Psoas muscle (tissue), 8 donors: Measurements from ENCODE around the gene CUEDC2. TPM values are rescaled to one million over a fixed set of nuclear protein-coding genes. Genes with fewer than 3 reads are reported as not detected.

Source experiments
- ATAC-seq, 4 donors: fragments of 200-7000 bp; cut with Tn5 transposase; one replicate each; pipeline ENCODE4 v1.9.1; 2020; ENCODE audit warnings: moderate library complexity in 3 of 4, mild to moderate bottlenecking in 2 of 4
- DNase-seq, 2 donors: peaks; one replicate each; pipeline ENCODE4 v3.0.0-alpha.2; 2020
- H3K27ac ChIP-seq: fragments of 200-600 bp; one replicate; pipeline ENCODE4 v1.8.0; 2022
- H3K27me3 ChIP-seq, 3 donors: fragments of 200-600 bp in 1 of 3; one replicate each; pipeline versions ENCODE4 v1.6.1 to v1.8.0; 2013 to 2022; ENCODE audit warnings: low read length in 2 of 3, mild to moderate bottlenecking in 2 of 3, moderate library complexity in 1 of 3; ENCODE audit not compliant: insufficient read depth in 3 of 3
- H3K36me3 ChIP-seq, 2 donors: fragments of 200-600 bp in 1 of 2; one replicate each; pipeline versions ENCODE4 v1.6.1 to v1.8.0; 2013 to 2022; ENCODE audit warnings: low read depth in 1 of 2, mild to moderate bottlenecking in 1 of 2, moderate library complexity in 1 of 2; ENCODE audit not compliant: insufficient read depth in 1 of 2
- H3K4me1 ChIP-seq: fragments of 200-600 bp; one replicate; pipeline ENCODE4 v1.8.0; 2022
- H3K4me3 ChIP-seq: fragments of 200-600 bp; one replicate; pipeline ENCODE4 v1.8.0; 2022; ENCODE audit warnings: mild to moderate bottlenecking
- H3K9me3 ChIP-seq: fragments of 200-600 bp; one replicate; pipeline ENCODE4 v1.8.0; 2022
- CTCF ChIP-seq: fragments of 200-600 bp; IDR thresholded peaks from one replicate; pipeline ENCODE4 v1.8.0; 2022; ENCODE audit warnings: antibody characterized with exemption
- WGBS, 3 donors: extraction: QIAGEN DNeasy Blood & Tissue Kit; methylation state at CpG; one replicate each; pipeline versions ENCODE4 v1.1.6 to v1.1.7; 2013; 5-methylcytosine and 5-hydroxymethylcytosine counted together
- intact Hi-C, 2 donors: fragments of 100-400 bp; cut with DNase I; formaldehyde crosslinking; loops; one replicate each; pipeline versions ENCODE4 v1.11.0 to v1.14.2; 2022
- polyA plus RNA-seq, 3 donors: library from polyadenylated mRNA; stranded (reverse); fragments of 200-250 nt; gene quantifications; one replicate each; pipeline ENCODE4 v1.2.3, GENCODE V29; 2013
- total RNA-seq, 4 donors: library from RNA; stranded (reverse); fragmentation: NEBNext Ultra II Directional in 2 of 4; extraction: Animal tissue kit (Norgen Biotek cat#: 25700) in 2 of 4; gene quantifications; one replicate each; pipeline versions ENCODE4 v1.2.1 to v1.2.4, GENCODE V29; 2021 to 2023
- donor health status: healthy with polysubstance abuse.
- donor health status: DM: no; HTN: no; CAD: no; lungs with moderate emphysema.
- donor health status: Bipolar disorder and iron deficiency.
- donor health status: healthy.
- donor health status: DM: yes; HTN: yes; CAD: no.
- donor health status: DM: no; HTN: no; CAD: no.
- donor health status: DM: no; HTN: no; CAD: no.
- donor health status: DM: yes; HTN: yes; CAD: no.

CUEDC2 gene
- total and polyA plus RNA-seq, 7 donors, result 53.3 to 103 (median 77.2) TPM

DNA sequence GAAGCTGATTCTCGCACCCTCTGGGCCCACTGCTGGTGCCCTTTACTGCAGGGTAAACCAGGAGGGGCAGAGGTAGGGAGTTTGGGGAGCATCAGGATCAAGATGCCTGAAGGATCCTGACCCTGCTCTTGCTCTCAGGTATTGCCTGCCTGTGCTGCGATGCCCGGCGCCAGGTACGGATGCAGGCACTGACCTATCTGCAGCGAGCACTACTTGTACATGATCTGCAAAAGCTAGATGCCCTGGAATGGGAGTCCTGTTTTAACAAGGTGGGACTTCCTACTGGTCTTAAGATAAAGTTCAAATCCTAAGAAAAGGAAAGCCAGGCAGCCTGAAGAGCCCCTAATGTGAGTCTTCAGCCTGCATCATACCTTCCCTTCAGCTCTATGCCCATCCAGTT, 53.0 kb downstream of the CUEDC2 start:
- DNase-seq (no peak), ATAC-seq (no peak)
- Histone ChIP-seq H3K36me3 (peaks cover 9 to 92% of the 10 kb centered on the region in 2 donors), H3K4me1 (no peaks in the 10 kb centered on the region), H3K9me3 (no peaks in the 10 kb centered on the region), H3K27me3 (no peaks in the 10 kb centered on the region), H3K27ac (no peak overlapping the region), H3K4me3 (no peak overlapping the region)
- 92 to 98% (median 97%) methylated on average over 6 of the region's 6 CpGs for WGBS, 3 donors
- TF ChIP-seq CTCF, result no peak
- intact Hi-C loops, result no loop called here

GRCh38 chr10:102376901-102377300, 55.5 kb downstream of the CUEDC2 start:
- Histone ChIP-seq H3K4me3 (no peak overlapping the region), H3K4me1 (no peaks in the 10 kb centered on the region), H3K27me3 (no peaks in the 10 kb centered on the region), H3K27ac (no peak overlapping the region), H3K36me3 (peaks cover 12 to 100% of the 10 kb centered on the region in 2 donors), H3K9me3 (no peaks in the 10 kb centered on the region)
- intact Hi-C loops, result no loop called here
- DNase-seq (no peak), ATAC-seq (no peak)
- no peak for TF ChIP-seq CTCF
- WGBS, 3 donors, result 89 to 92% (median 91%) methylated on average over 11 to 12 of the region's 12 CpGs

DNA sequence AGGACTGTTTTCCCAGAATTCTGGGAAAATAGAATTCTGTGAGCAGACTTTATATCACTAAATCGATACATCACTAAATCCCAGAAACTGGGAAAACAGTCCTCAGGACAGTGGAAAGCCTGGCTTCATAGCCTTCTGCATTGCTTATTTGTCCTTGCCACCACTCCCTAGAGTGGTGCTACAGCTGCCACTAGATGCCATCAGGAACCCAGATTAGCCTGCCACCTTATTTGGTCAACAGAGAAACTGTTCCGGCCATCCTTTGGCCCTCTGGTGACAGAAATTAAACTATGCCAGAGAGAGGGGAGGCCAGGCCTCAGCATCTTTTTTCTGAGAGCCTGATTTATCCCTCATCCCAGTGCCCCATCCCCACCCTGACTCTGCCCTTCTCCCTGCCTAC, 56.5 kb downstream of the CUEDC2 start:
- H3K36me3 ChIP-seq, result peaks cover 13 to 100% of the 10 kb centered on the region in 2 donors

GRCh38 chr10:102375250-102375649, 57.1 kb downstream of the CUEDC2 start:
- TF ChIP-seq CTCF, result no peak
- DNase-seq (no peak), ATAC-seq (no peak)
- H3K27me3 ChIP-seq, result no peaks in the 10 kb centered on the region
- no peak overlapping the region for H3K4me3 ChIP-seq
- peaks cover 17 to 100% of the 10 kb centered on the region in 2 donors for H3K36me3 ChIP-seq
- no peaks in the 10 kb centered on the region for H3K4me1 ChIP-seq
- WGBS, 3 donors, result 86 to 92% (median 89%) methylated on average over 7 of the region's 7 CpGs
- intact Hi-C loops, result no loop called here
- H3K9me3 ChIP-seq, result peaks cover 5% of the 10 kb centered on the region
- no peak overlapping the region for H3K27ac ChIP-seq

More for the DNA sequence above, 56.5 kb downstream of the CUEDC2 start:
- WGBS, 3 donors, result 79 to 84% (median 81%) methylated on average over 2 of the region's 2 CpGs
- no peak for DNase-seq
- Histone ChIP-seq H3K27me3 (no peaks in the 10 kb centered on the region), H3K4me1 (no peaks in the 10 kb centered on the region), H3K27ac (no peak overlapping the region), H3K4me3 (no peak overlapping the region), H3K9me3 (peaks cover 4% of the 10 kb centered on the region)
- intact Hi-C loops, result no loop called here
- no peak for TF ChIP-seq CTCF
- ATAC-seq, result no peak

Other genes starting within 250 kb of the CUEDC2 start
- gene ELOVL3, start 206.3 kb downstream of the CUEDC2 start, total RNA-seq, result under 1 TPM in 3 of 4 donors, not detected in 1; 0.25 to 0.54 (median 0.26) TPM
- under 1 TPM; 0.17 to 0.32 (median 0.26) TPM for gene ELOVL3, start 206.3 kb downstream of the CUEDC2 start, polyA plus RNA-seq
- gene PITX3, start 191.1 kb downstream of the CUEDC2 start, total RNA-seq, result 1 to 10 TPM; 6.9 to 9.7 (median 8.8) TPM
- 1 to 10 TPM; 2.0 to 7.6 (median 4.5) TPM for gene PITX3, start 191.1 kb downstream of the CUEDC2 start, polyA plus RNA-seq
- gene GBF1, start 187.0 kb downstream of the CUEDC2 start, total RNA-seq, result 10 to 100 TPM; 40.8 to 47.1 (median 44.2) TPM
- gene GBF1, start 187.0 kb downstream of the CUEDC2 start, polyA plus RNA-seq, result 10 to 100 TPM; 14.1 to 32.0 (median 15.8) TPM
- 10 to 100 TPM; 11.3 to 86.0 (median 12.7) TPM for gene NFKB2, start 36.9 kb downstream of the CUEDC2 start, total RNA-seq
- 10 to 100 TPM in 2 of 3 donors, 1 to 10 TPM in 1; 8.3 to 13.2 (median 10.9) TPM for gene NFKB2, start 36.9 kb downstream of the CUEDC2 start, polyA plus RNA-seq
- gene PSD, start 13.8 kb downstream of the CUEDC2 start, total RNA-seq, result 1 to 10 TPM in 1 of 4 donors, under 1 TPM in 3; 0.15 to 1.7 (median 0.51) TPM
- 1 to 10 TPM in 1 of 3 donors, under 1 TPM in 1, not detected in 1; 0.25 to 1.0 TPM for gene PSD, start 13.8 kb downstream of the CUEDC2 start, polyA plus RNA-seq
- 10 to 100 TPM in 2 of 4 donors, 1 to 10 TPM in 2; 7.9 to 13.3 (median 9.5) TPM for gene FBXL15, start 11.7 kb downstream of the CUEDC2 start, total RNA-seq
- gene FBXL15, start 11.7 kb downstream of the CUEDC2 start, polyA plus RNA-seq, result 10 to 100 TPM; 10.8 to 14.8 (median 13.0) TPM
- gene C10orf95, start 19.0 kb upstream of the CUEDC2 start, total RNA-seq, result not detected
- under 1 TPM in 1 of 3 donors, not detected in 2; 0.01 TPM for gene C10orf95, start 19.0 kb upstream of the CUEDC2 start, polyA plus RNA-seq
- 100 to 1,000 TPM; 119 to 188 (median 148) TPM for gene ACTR1A, start 70.1 kb upstream of the CUEDC2 start, total RNA-seq
- gene ACTR1A, start 70.1 kb upstream of the CUEDC2 start, polyA plus RNA-seq, result 100 to 1,000 TPM in 2 of 3 donors, 10 to 100 TPM in 1; 76.2 to 181 (median 101) TPM
- 1 to 10 TPM; 4.8 to 6.8 (median 5.5) TPM for gene SUFU, start 71.4 kb upstream of the CUEDC2 start, total RNA-seq
- gene SUFU, start 71.4 kb upstream of the CUEDC2 start, polyA plus RNA-seq, result 1 to 10 TPM; 2.1 to 6.3 (median 2.2) TPM
- gene TRIM8, start 211.9 kb upstream of the CUEDC2 start, total RNA-seq, result 100 to 1,000 TPM in 3 of 4 donors, 10 to 100 TPM in 1; 97.2 to 166 (median 111) TPM
- 10 to 100 TPM; 57.6 to 72.4 (median 72.3) TPM for gene TRIM8, start 211.9 kb upstream of the CUEDC2 start, polyA plus RNA-seq